ENCODE measurements around the gene SARDH.

- TF ChIP-seq CTCF (IDR thresholded peaks at IDR 0.05) (no peak), POLR2A (IDR thresholded peaks at IDR 0.05) (no peak)
Measured at GRCh38 chr9:133693116-133693515, 45.0 kb downstream of the SARDH start.

Measured in esophagus squamous epithelium (tissue), 4 donors.